Endothelial cell of umbilical vein (primary cell): ENCODE results near the gene PRKAG2. TPM values are rescaled to one million over a fixed set of nuclear protein-coding genes. Genes with fewer than 3 reads are reported as not detected.

ENCODE experiments used
- BruUV-seq: library from RNA; stranded (reverse); fragments of 400-500 nt; replicated peaks from 2 replicates; lab custom pipeline; 2021; lab: Mats Ljungman, UMichigan
- CTCF ChIA-PET: fragments of 300-600, 350-600 bp; sonication (Branson Sonifier 250); formaldehyde crosslinking; loops from one replicate; lab custom pipeline; 2021; ENCODE audit warnings: antibody characterized with exemption, inconsistent platforms; lab: Charles Lee
- POLR2A ChIA-PET: fragments of 300-600, 350-600 bp; sonication (Branson Sonifier 250); formaldehyde crosslinking; loops from one replicate; lab custom pipeline; 2021; ENCODE audit warnings: antibody characterized with exemption, inconsistent platforms; lab: Charles Lee
- DNase-seq: peaks from one replicate; pipeline ENCODE4 v3.0.0-alpha.2; 2011; ENCODE audit warnings: low read depth, low spot score
- FAIRE-seq: peaks from 2 replicates; lab custom pipeline; 2011; peaks lifted over from hg19 to GRCh38; lab: Jason Lieb, UNC
- H2AFZ ChIP-seq: 2 replicates; pipeline ENCODE4 v1.6.0; 2012; ENCODE audit warnings: low read depth, low read length, control low read depth, inconsistent platforms
- H3K27ac ChIP-seq: 2 replicates; pipeline ENCODE4 v1.5.1; 2011; ENCODE audit warnings: low read depth, mild to moderate bottlenecking, control low read depth, low read length, moderate library complexity; ENCODE audit not compliant: insufficient read depth
- H3K27me3 ChIP-seq, 2 experiments: 2 replicates each; pipeline versions ENCODE4 v1.6.0 to v1.6.1; 2011; ENCODE audit warnings: low read length in 2 of 2, mixed read lengths in 1 of 2; ENCODE audit not compliant: control insufficient read depth in 2 of 2, insufficient read depth in 2 of 2
- H3K36me3 ChIP-seq, 2 experiments: 2 replicates in 1 of 2; 3 replicates in 1 of 2; pipeline ENCODE4 v1.5.1; 2011; ENCODE audit warnings: low read length in 2 of 2, mild to moderate bottlenecking in 1 of 2, moderate library complexity in 1 of 2; ENCODE audit not compliant: control insufficient read depth in 2 of 2, insufficient read depth in 2 of 2; ENCODE audit errors: extremely low read depth in 1 of 2
- H3K4me1 ChIP-seq: 3 replicates; pipeline ENCODE4 v1.5.1; 2011; ENCODE audit warnings: mild to moderate bottlenecking, low read length; ENCODE audit not compliant: control insufficient read depth, insufficient read depth; ENCODE audit errors: extremely low read depth
- H3K4me2 ChIP-seq: 2 replicates; pipeline ENCODE4 v1.6.1; 2011; ENCODE audit warnings: low read length, control low read depth, mixed read lengths; ENCODE audit not compliant: insufficient read depth
- H3K4me3 ChIP-seq, 3 experiments: fragments of 200-600 bp in 1 of 3; sonication (generic), shearing (Covaris generic) in 1 of 3; replicated peaks in 1 of 3; 2 replicates each; pipeline ENCODE4 v1.5.1; 2011 to 2016; ENCODE audit warnings: control low read depth in 3 of 3, low read length in 3 of 3, mild to moderate bottlenecking in 2 of 3, inconsistent platforms in 1 of 3, low read depth in 1 of 3, moderate library complexity in 1 of 3; ENCODE audit not compliant: insufficient read depth in 1 of 3
- H3K79me2 ChIP-seq: 2 replicates; pipeline ENCODE4 v1.6.0; 2012; ENCODE audit warnings: low read length, inconsistent platforms; ENCODE audit not compliant: control insufficient read depth, insufficient read depth
- H3K9ac ChIP-seq: replicated peaks from 2 replicates; pipeline ENCODE3; 2011; ENCODE audit warnings: low read length, control low read depth; ENCODE audit not compliant: insufficient read depth; ENCODE audit errors: extremely low read depth
- H3K9me1 ChIP-seq: replicated peaks from 3 replicates; pipeline ENCODE4 v1.6.0; 2011; ENCODE audit warnings: mild to moderate bottlenecking, low read length; ENCODE audit not compliant: control insufficient read depth, insufficient read depth; ENCODE audit errors: extremely low read depth
- H3K9me3 ChIP-seq: replicated peaks from 2 replicates; pipeline ENCODE4 v1.5.1; 2012; ENCODE audit warnings: low read length, inconsistent platforms; ENCODE audit not compliant: control insufficient read depth, insufficient read depth
- H4K20me1 ChIP-seq: replicated peaks from 2 replicates; pipeline ENCODE3; 2011; ENCODE audit warnings: mild to moderate bottlenecking, low read length; ENCODE audit not compliant: control insufficient read depth, insufficient read depth; ENCODE audit errors: extremely low read depth
- CTCF ChIP-seq, 2 donors: IDR thresholded peaks; 1 replicate in 1 of 2; 2 replicates in 1 of 2; pipeline ENCODE4 v1.5.1; 2011; ENCODE audit warnings: low read length in 2 of 2, mild to moderate bottlenecking in 2 of 2, moderate library complexity in 2 of 2, control low read depth in 1 of 2, inconsistent platforms in 1 of 2, low read depth in 1 of 2; ENCODE audit not compliant: insufficient read depth in 1 of 2; ENCODE audit errors: extremely low read depth in 1 of 2
- EZH2 ChIP-seq: IDR thresholded peaks from 2 replicates; pipeline ENCODE4 v1.6.1; 2012; ENCODE audit warnings: borderline replicate concordance, low read depth, mild to moderate bottlenecking, moderate library complexity, low read length, inconsistent platforms; ENCODE audit not compliant: severe bottlenecking
- FOS ChIP-seq: IDR thresholded peaks from 2 replicates; pipeline ENCODE4 v1.6.1; 2011; ENCODE audit warnings: mild to moderate bottlenecking, low read length, moderate library complexity, borderline replicate concordance; ENCODE audit not compliant: insufficient read depth
- GATA2 ChIP-seq: IDR thresholded peaks from 2 replicates; pipeline ENCODE4 v1.7.0; 2011; ENCODE audit warnings: low read depth, mild to moderate bottlenecking, moderate library complexity, mixed read lengths, low read length; ENCODE audit not compliant: insufficient read length, insufficient read depth
- JUN ChIP-seq: IDR thresholded peaks from 2 replicates; pipeline ENCODE4 v1.6.1; 2011; ENCODE audit warnings: borderline replicate concordance, low read depth; ENCODE audit not compliant: insufficient read length, insufficient read depth
- MAX ChIP-seq: IDR thresholded peaks from 2 replicates; pipeline ENCODE4 v1.6.1; 2011; ENCODE audit not compliant: insufficient read depth, insufficient read length
- MYC ChIP-seq: IDR thresholded peaks from one replicate; pipeline ENCODE4 v1.6.1; 2011; ENCODE audit warnings: mild to moderate bottlenecking, low read depth, low read length
- POLR2A ChIP-seq: IDR thresholded peaks from 2 replicates; pipeline ENCODE4 v1.6.1; 2012; ENCODE audit warnings: low read depth, mild to moderate bottlenecking, control low read depth, low read length
- POLR2AphosphoS5 ChIP-seq: IDR thresholded peaks from 2 replicates; pipeline ENCODE4 v1.6.1; 2012; ENCODE audit warnings: low read depth, mild to moderate bottlenecking, control low read depth, low read length, moderate library complexity; ENCODE audit not compliant: insufficient read depth
- dilution Hi-C: fragments of 300-500 bp; cut with MboI; formaldehyde crosslinking; loops from one replicate; pipeline ENCODE4 v1.15.0; 2019; ENCODE audit warnings: low sequenced_read_pairs; ENCODE audit not compliant: extremely low pct_ligation_motif_present
- intact Hi-C: fragments of 100-400 bp; cut with micrococcal nuclease; formaldehyde crosslinking; loops from one replicate; pipeline ENCODE4 v1.10.0; 2022
- polyA plus RNA-seq, 4 experiments: library from polyadenylated mRNA; depleted of rRNA in 3 of 4; stranded (reverse) in 3 of 4; unstranded in 1 of 4; fragments of >200 nt; gene quantifications; 2 replicates each; pipeline versions ENCODE4 v1.2.1 to v1.2.3, GENCODE V29; 2011 to 2012; ENCODE audit warnings: missing spikeins in 1 of 4
- total RNA-seq: library from RNA; stranded (reverse); gene quantifications from 2 replicates; pipeline ENCODE4 v1.2.3, GENCODE V29; 2021

The PRKAG2 gene
- total and polyA plus RNA-seq, 2 donors (not counting 3 experiments of a cell fraction or from before 2014, with no cell fraction given) = 19.3 to 51.5 TPM

GRCh38 chr7:151652111-151652510, 224.8 kb downstream of the PRKAG2 start:
- no peaks in the 10 kb centered on the region for H4K20me1 ChIP-seq
- H3K9me1 ChIP-seq = no peaks in the 10 kb centered on the region
- no peak overlapping the region for H2AFZ ChIP-seq
- no TSS peak for BruUV-seq
- TF ChIP-seq MYC (no peak), EZH2 (no peak), POLR2A (no peak), POLR2AphosphoS5 (no peak), CTCF (IDR thresholded peaks at IDR 0.05; ENCODE audit: extremely low read depth in 1 of 2, insufficient read depth in 1 of 2, low read depth in 1 of 2, low read length in 2 of 2) (no peak), JUN (no peak), GATA2 (no peak), FOS (no peak), MAX (no peak)
- H3K9ac ChIP-seq = no peak overlapping the region
- intact Hi-C loops = no loop called here
- no peak overlapping the region for H3K27ac ChIP-seq
- no peaks in the 10 kb centered on the region for H3K79me2 ChIP-seq
- dilution Hi-C loops = no loop called here
- FAIRE-seq (no peak), DNase-seq (no peak)
- no peaks in the 10 kb centered on the region for H3K4me1 ChIP-seq
- POLR2A ChIA-PET = no interaction called here
- H3K4me2 ChIP-seq = no peak overlapping the region
- H3K9me3 ChIP-seq = no peaks in the 10 kb centered on the region
- CTCF ChIA-PET = interaction anchor here (0.9 to 3.2 kb wide), 3 partner anchors 14 to 34 kb away, joined by 3 to 9 read pairs (median 4); no protein-coding TSS in a partner anchor
- H3K36me3 ChIP-seq = no peaks in the 10 kb centered on the region
- no peaks in the 10 kb centered on the region for H3K27me3 ChIP-seq
- H3K4me3 ChIP-seq = no peak overlapping the region
